CD4-positive, CD25-positive, alpha-beta regulatory T cell (primary cell): ENCODE measurements around the gene BHLHE41. TPM values are rescaled to one million over a fixed set of nuclear protein-coding genes. Genes with fewer than 3 reads are reported as not detected.

Experiments
- ATAC-seq, 2 donors: fragments of 150-1000 bp; cut with Tn5 transposase; one replicate each; pipeline ENCODE4 v1.10.0; 2021; ENCODE audit warnings: low read depth in 2 of 2, moderate number of reproducible peaks in 2 of 2, moderate library complexity in 1 of 2
- DNase-seq, 3 donors: peaks; one replicate each; pipeline versions ENCODE4 v3.0.0 to v3.0.0-alpha.2; 2012 to 2022; ENCODE audit warnings: mixed read lengths in 1 of 3
- H3K27ac ChIP-seq: one replicate; pipeline ENCODE4 v1.7.0; 2013; ENCODE audit warnings: mild to moderate bottlenecking, low read length; ENCODE audit not compliant: insufficient read depth, poor library complexity, severe bottlenecking
- H3K27me3 ChIP-seq: one replicate; pipeline ENCODE4 v1.7.0; 2013; ENCODE audit warnings: low read length; ENCODE audit not compliant: control insufficient read depth, insufficient read depth
- H3K36me3 ChIP-seq: one replicate; pipeline ENCODE4 v1.7.0; 2013; ENCODE audit warnings: mild to moderate bottlenecking, low read length, moderate library complexity; ENCODE audit not compliant: control insufficient read depth, insufficient read depth
- H3K4me1 ChIP-seq: 2 replicates; pipeline ENCODE4 v1.7.0; 2013; ENCODE audit warnings: mild to moderate bottlenecking, low read length; ENCODE audit not compliant: insufficient read depth, control insufficient read depth, poor library complexity, severe bottlenecking
- H3K4me3 ChIP-seq: one replicate; pipeline ENCODE4 v1.7.0; 2013; ENCODE audit warnings: low read depth, mild to moderate bottlenecking, low read length, moderate library complexity
- H3K9me3 ChIP-seq, 2 experiments: 1 replicate in 1 of 2; 2 replicates in 1 of 2; pipeline ENCODE4 v1.7.0; 2013; ENCODE audit warnings: low read length in 2 of 2, mild to moderate bottlenecking in 1 of 2, moderate library complexity in 1 of 2; ENCODE audit not compliant: control insufficient read depth in 2 of 2
- H3K27ac Mint-ChIP-seq, 3 donors: one replicate each; pipeline ENCODE4 v1.8.0; 2020 to 2022; ENCODE audit warnings: mild to moderate bottlenecking in 3 of 3, mixed read lengths in 3 of 3, moderate library complexity in 2 of 3
- H3K27me3 Mint-ChIP-seq: one replicate; pipeline ENCODE4 v1.8.0; 2022; ENCODE audit warnings: mild to moderate bottlenecking, mixed read lengths
- H3K36me3 Mint-ChIP-seq: one replicate; pipeline ENCODE4 v1.8.0; 2020; ENCODE audit warnings: mixed read lengths
- H3K4me1 Mint-ChIP-seq, 4 donors: one replicate each; pipeline ENCODE4 v1.8.0; 2020 to 2022; ENCODE audit warnings: mixed read lengths in 4 of 4, mild to moderate bottlenecking in 1 of 4
- H3K4me3 Mint-ChIP-seq, 4 donors: one replicate each; pipeline ENCODE4 v1.8.0; 2020 to 2022; ENCODE audit warnings: mild to moderate bottlenecking in 4 of 4, mixed read lengths in 4 of 4, moderate library complexity in 3 of 4
- H3K9me3 Mint-ChIP-seq, 7 donors: one replicate each; pipeline ENCODE4 v1.8.0; 2020 to 2022; ENCODE audit warnings: mixed read lengths in 7 of 7, mild to moderate bottlenecking in 3 of 7, moderate library complexity in 2 of 7
- polyA plus RNA-seq, 4 donors: library from polyadenylated mRNA; unstranded; fragments of 300-500 nt; fragmentation: Illumina TruSeq; gene quantifications; one replicate each; pipeline ENCODE4 v1.2.3, GENCODE V29; 2021
- total RNA-seq: library from RNA; stranded (reverse); gene quantifications from one replicate; pipeline ENCODE4 v1.2.3, GENCODE V29; 2022

BHLHE41 gene
- total and polyA plus RNA-seq, 5 donors from 2014 or later: not detected

GRCh38 chr12:26086936-26087335 is 37.9 kb downstream of the BHLHE41 start:
- Mint-ChIP-seq H3K27me3 (peaks cover 5% of the 10 kb centered on the region), H3K9me3 (peaks cover 0 to 7% (median 0%) of the 10 kb centered on the region in 7 donors), H3K4me1 (no peaks in the 10 kb centered on the region), H3K4me3 (no peak overlapping the region), H3K36me3 (no peaks in the 10 kb centered on the region), H3K27ac (no peak overlapping the region)
- ATAC-seq (no peak), DNase-seq (no peak)
- Histone ChIP-seq H3K9me3 (no peaks in the 10 kb centered on the region), H3K4me3 (no peak overlapping the region), H3K4me1 (no peaks in the 10 kb centered on the region), H3K36me3 (no peaks in the 10 kb centered on the region), H3K27me3 (no peaks in the 10 kb centered on the region), H3K27ac (no peak overlapping the region)

- ATAC-seq (no peak), DNase-seq (no peak)
- Mint-ChIP-seq H3K36me3 (no peaks in the 10 kb centered on the region), H3K9me3 (peaks cover 0 to 10% (median 1%) of the 10 kb centered on the region in 7 donors), H3K27ac (no peak overlapping the region), H3K27me3 (peaks cover 19% of the 10 kb centered on the region), H3K4me1 (no peaks in the 10 kb centered on the region), H3K4me3 (no peak overlapping the region)
- Histone ChIP-seq H3K27me3 (no peaks in the 10 kb centered on the region), H3K36me3 (no peaks in the 10 kb centered on the region), H3K27ac (no peak overlapping the region), H3K4me3 (no peak overlapping the region), H3K9me3 (no peaks in the 10 kb centered on the region), H3K4me1 (no peaks in the 10 kb centered on the region)
Measured at GRCh38 chr12:26080911-26081310, 43.9 kb downstream of the BHLHE41 start.

GRCh38 chr12:26077915-26078702 is 46.7 kb downstream of the BHLHE41 start:
- H3K27ac Mint-ChIP-seq: no peak overlapping the region
- no peaks in the 10 kb centered on the region for H3K36me3 ChIP-seq
- H3K4me3 Mint-ChIP-seq: no peak overlapping the region
- H3K27me3 Mint-ChIP-seq: peaks cover 19% of the 10 kb centered on the region
- H3K4me1 ChIP-seq: no peaks in the 10 kb centered on the region
- H3K27ac ChIP-seq: no peak overlapping the region
- no peaks in the 10 kb centered on the region for H3K36me3 Mint-ChIP-seq
- ATAC-seq (no peak), DNase-seq (no peak)
- no peaks in the 10 kb centered on the region for H3K27me3 ChIP-seq
- H3K9me3 ChIP-seq: no peaks in the 10 kb centered on the region
- peaks cover 0 to 7% (median 0%) of the 10 kb centered on the region in 7 donors for H3K9me3 Mint-ChIP-seq
- H3K4me3 ChIP-seq: no peak overlapping the region
- no peaks in the 10 kb centered on the region for H3K4me1 Mint-ChIP-seq

Other genes starting within 250 kb of the BHLHE41 start
- gene RASSF8, start 166.4 kb downstream of the BHLHE41 start, total RNA-seq: 0.20 TPM
- not detected for gene RASSF8, start 166.4 kb downstream of the BHLHE41 start, polyA plus RNA-seq
- not detected for gene SSPN, start 70.5 kb upstream of the BHLHE41 start, total RNA-seq
- not detected for gene SSPN, start 70.5 kb upstream of the BHLHE41 start, polyA plus RNA-seq